ENCODE measurements around the gene NADSYN1. TPM values are rescaled to one million over a fixed set of nuclear protein-coding genes. Genes with fewer than 3 reads are reported as not detected.

Gene NADSYN1
- polyA plus RNA-seq, 1 donor from 2014 or later: 66.9 TPM

GRCh38 chr11:71518506-71519471 lies 65.8 kb downstream of the NADSYN1 start:
- no peak for TF ChIP-seq SMC3 (conservative IDR thresholded peaks at IDR 0.05; ENCODE audit: poor library complexity)
- TF ChIP-seq RAD21 (conservative IDR thresholded peaks at IDR 0.05): no peak
- TF ChIP-seq EP300 (conservative IDR thresholded peaks at IDR 0.05; ENCODE audit: poor library complexity, severe bottlenecking): no peak
- TF ChIP-seq POLR2AphosphoS5 (IDR thresholded peaks at IDR 0.05): no peak
- no peak for TF ChIP-seq REST (IDR thresholded peaks at IDR 0.05; ENCODE audit: borderline replicate concordance)
- no peak for TF ChIP-seq CTCF (IDR thresholded peaks at IDR 0.05; ENCODE audit: poor library complexity, severe bottlenecking)
- no peak for TF ChIP-seq MXI1 (conservative IDR thresholded peaks at IDR 0.05; ENCODE audit: poor library complexity, severe bottlenecking)
- no peak for TF ChIP-seq TAF1 (IDR thresholded peaks at IDR 0.05; ENCODE audit: low read depth)
- no peak for TF ChIP-seq EZH2 (IDR thresholded peaks at IDR 0.05; ENCODE audit: borderline replicate concordance, insufficient read depth, low read length, poor library complexity, severe bottlenecking)
- Histone ChIP-seq H3F3A (ENCODE audit: insufficient read depth, low read length, poor library complexity, severe bottlenecking) (no peaks in the 10 kb centered on the region), H3K79me2 (replicated peaks; ENCODE audit: insufficient read depth, low read length) (no peaks in the 10 kb centered on the region), H3K27me3 (ENCODE audit: insufficient read depth, low read depth, low read length) (no peaks in the 10 kb centered on the region), H3K27ac (ENCODE audit: low read length) (no peak overlapping the region), H3K9me3 (ENCODE audit: low read length) (no peaks in the 10 kb centered on the region), H3K4me2 (ENCODE audit: low read length) (no peak overlapping the region), H3K36me3 (ENCODE audit: insufficient read depth, low read length) (no peaks in the 10 kb centered on the region), H2AFZ (ENCODE audit: low read depth, low read length) (no peak overlapping the region), H3K9ac (ENCODE audit: low read length) (no peak overlapping the region), H3K4me3 (ENCODE audit: low read length) (no peak overlapping the region), H4K20me1 (ENCODE audit: insufficient read depth) (no peaks in the 10 kb centered on the region), H3K9me2 (ENCODE audit: insufficient read depth, low read length) (no peaks in the 10 kb centered on the region)

- H2AFZ ChIP-seq (ENCODE audit: low read depth, low read length): no peak overlapping the region
- TF ChIP-seq SMC3 (conservative IDR thresholded peaks at IDR 0.05; ENCODE audit: poor library complexity): no peak
- TF ChIP-seq EZH2 (IDR thresholded peaks at IDR 0.05; ENCODE audit: borderline replicate concordance, insufficient read depth, low read length, poor library complexity, severe bottlenecking): no peak
- no peak for TF ChIP-seq REST (IDR thresholded peaks at IDR 0.05; ENCODE audit: borderline replicate concordance)
- no peak for TF ChIP-seq POLR2AphosphoS5 (IDR thresholded peaks at IDR 0.05)
- TF ChIP-seq RAD21 (conservative IDR thresholded peaks at IDR 0.05): no peak
- no peak for TF ChIP-seq CTCF (IDR thresholded peaks at IDR 0.05; ENCODE audit: poor library complexity, severe bottlenecking)
- TF ChIP-seq MXI1 (conservative IDR thresholded peaks at IDR 0.05; ENCODE audit: poor library complexity, severe bottlenecking): no peak
- no peak for TF ChIP-seq EP300 (conservative IDR thresholded peaks at IDR 0.05; ENCODE audit: poor library complexity, severe bottlenecking)
- no peak for TF ChIP-seq TAF1 (IDR thresholded peaks at IDR 0.05; ENCODE audit: low read depth)
- no peak overlapping the region for H3K4me3 ChIP-seq (ENCODE audit: low read length)
- H3K9me3 ChIP-seq (ENCODE audit: low read length): no peaks in the 10 kb centered on the region
- no peaks in the 10 kb centered on the region for H3K36me3 ChIP-seq (ENCODE audit: insufficient read depth, low read length)
- H3K27me3 ChIP-seq (ENCODE audit: insufficient read depth, low read depth, low read length): no peaks in the 10 kb centered on the region
- H3K79me2 ChIP-seq (replicated peaks; ENCODE audit: insufficient read depth, low read length): no peaks in the 10 kb centered on the region
- no peak overlapping the region for H3K4me2 ChIP-seq (ENCODE audit: low read length)
- no peaks in the 10 kb centered on the region for H4K20me1 ChIP-seq (ENCODE audit: insufficient read depth)
- no peaks in the 10 kb centered on the region for H3F3A ChIP-seq (ENCODE audit: insufficient read depth, low read length, poor library complexity, severe bottlenecking)
- no peak overlapping the region for H3K27ac ChIP-seq (ENCODE audit: low read length)
- no peak overlapping the region for H3K9ac ChIP-seq (ENCODE audit: low read length)
- no peaks in the 10 kb centered on the region for H3K9me2 ChIP-seq (ENCODE audit: insufficient read depth, low read length)
These were observed 66.5 kb downstream of the NADSYN1 start for GRCh38 chr11:71519546-71519945.
